OCI-LY3 (cell line): ENCODE measurements around the gene ITGA2.

ENCODE experiments used
- EZH2phosphoT487 ChIP-seq: fragments of 200-600 bp; shearing (Covaris generic); IDR thresholded peaks from 2 replicates; pipeline ENCODE4 v1.6.1; 2018; ENCODE audit warnings: antibody characterized with exemption, mixed run types, low read depth
- TF ChIP-seq, protein P1 (sequence below): fragments of 200-600, 300-600 bp; sonication (generic); IDR thresholded peaks from 2 replicates; pipeline ENCODE4 v1.5.1; 2014; ENCODE audit warnings: antibody characterized with exemption, low read length, low read depth

- TF ChIP-seq, protein P1, sequence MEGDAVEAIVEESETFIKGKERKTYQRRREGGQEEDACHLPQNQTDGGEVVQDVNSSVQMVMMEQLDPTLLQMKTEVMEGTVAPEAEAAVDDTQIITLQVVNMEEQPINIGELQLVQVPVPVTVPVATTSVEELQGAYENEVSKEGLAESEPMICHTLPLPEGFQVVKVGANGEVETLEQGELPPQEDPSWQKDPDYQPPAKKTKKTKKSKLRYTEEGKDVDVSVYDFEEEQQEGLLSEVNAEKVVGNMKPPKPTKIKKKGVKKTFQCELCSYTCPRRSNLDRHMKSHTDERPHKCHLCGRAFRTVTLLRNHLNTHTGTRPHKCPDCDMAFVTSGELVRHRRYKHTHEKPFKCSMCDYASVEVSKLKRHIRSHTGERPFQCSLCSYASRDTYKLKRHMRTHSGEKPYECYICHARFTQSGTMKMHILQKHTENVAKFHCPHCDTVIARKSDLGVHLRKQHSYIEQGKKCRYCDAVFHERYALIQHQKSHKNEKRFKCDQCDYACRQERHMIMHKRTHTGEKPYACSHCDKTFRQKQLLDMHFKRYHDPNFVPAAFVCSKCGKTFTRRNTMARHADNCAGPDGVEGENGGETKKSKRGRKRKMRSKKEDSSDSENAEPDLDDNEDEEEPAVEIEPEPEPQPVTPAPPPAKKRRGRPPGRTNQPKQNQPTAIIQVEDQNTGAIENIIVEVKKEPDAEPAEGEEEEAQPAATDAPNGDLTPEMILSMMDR: no peak
- no peak for TF ChIP-seq EZH2phosphoT487
Measured at GRCh38 chr5:53067641-53068040, 78.5 kb downstream of the ITGA2 start.
